ENCODE data around the gene MYOF.

Gene MYOF

DNA sequence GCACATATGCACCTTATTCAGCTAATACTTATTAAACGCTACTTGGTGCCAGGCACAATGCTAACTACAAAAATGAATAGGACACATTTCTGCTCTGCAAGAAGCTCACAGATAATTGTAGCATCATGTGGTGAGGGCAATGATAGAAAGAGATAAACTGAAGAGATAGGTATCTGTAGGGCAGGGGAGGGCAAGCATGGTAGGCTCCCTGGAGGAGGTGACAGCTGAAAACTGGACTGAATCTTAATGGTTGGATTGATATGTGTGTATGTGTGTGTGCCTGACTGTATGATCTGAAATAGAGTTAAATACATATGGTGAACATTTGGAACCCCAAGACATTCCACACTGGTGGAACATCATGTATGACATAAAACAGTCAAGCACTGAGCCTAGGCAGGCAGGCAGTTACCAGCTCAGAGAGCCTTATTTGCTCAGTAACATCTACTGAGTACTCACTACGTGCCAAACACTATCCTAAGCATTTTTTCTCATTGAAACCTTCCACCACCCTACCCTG lies 9.5 kb upstream of the MYOF start:
- in situ Hi-C loops (cut with HindIII; ENCODE audit: low pct_ligation_motif_present, low sequenced_read_pairs) = loop anchor here (25.0 kb wide), 1 partner anchor 129 kb away; no protein-coding TSS in a partner anchor
- no peak overlapping the region for H3K4me3 ChIP-seq (ENCODE audit: low read depth, low read length)
- H3K27ac ChIP-seq = no peak overlapping the region
- TF ChIP-seq, protein P1, sequence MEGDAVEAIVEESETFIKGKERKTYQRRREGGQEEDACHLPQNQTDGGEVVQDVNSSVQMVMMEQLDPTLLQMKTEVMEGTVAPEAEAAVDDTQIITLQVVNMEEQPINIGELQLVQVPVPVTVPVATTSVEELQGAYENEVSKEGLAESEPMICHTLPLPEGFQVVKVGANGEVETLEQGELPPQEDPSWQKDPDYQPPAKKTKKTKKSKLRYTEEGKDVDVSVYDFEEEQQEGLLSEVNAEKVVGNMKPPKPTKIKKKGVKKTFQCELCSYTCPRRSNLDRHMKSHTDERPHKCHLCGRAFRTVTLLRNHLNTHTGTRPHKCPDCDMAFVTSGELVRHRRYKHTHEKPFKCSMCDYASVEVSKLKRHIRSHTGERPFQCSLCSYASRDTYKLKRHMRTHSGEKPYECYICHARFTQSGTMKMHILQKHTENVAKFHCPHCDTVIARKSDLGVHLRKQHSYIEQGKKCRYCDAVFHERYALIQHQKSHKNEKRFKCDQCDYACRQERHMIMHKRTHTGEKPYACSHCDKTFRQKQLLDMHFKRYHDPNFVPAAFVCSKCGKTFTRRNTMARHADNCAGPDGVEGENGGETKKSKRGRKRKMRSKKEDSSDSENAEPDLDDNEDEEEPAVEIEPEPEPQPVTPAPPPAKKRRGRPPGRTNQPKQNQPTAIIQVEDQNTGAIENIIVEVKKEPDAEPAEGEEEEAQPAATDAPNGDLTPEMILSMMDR (IDR thresholded peaks at IDR 0.05; ENCODE audit: low read depth, low read length, missing control alignments) = no peak
- no peak for DNase-seq
- H3K36me3 ChIP-seq (replicated peaks) = no peaks in the 10 kb centered on the region
- no peaks in the 10 kb centered on the region for H3K27me3 ChIP-seq (replicated peaks)

DNA sequence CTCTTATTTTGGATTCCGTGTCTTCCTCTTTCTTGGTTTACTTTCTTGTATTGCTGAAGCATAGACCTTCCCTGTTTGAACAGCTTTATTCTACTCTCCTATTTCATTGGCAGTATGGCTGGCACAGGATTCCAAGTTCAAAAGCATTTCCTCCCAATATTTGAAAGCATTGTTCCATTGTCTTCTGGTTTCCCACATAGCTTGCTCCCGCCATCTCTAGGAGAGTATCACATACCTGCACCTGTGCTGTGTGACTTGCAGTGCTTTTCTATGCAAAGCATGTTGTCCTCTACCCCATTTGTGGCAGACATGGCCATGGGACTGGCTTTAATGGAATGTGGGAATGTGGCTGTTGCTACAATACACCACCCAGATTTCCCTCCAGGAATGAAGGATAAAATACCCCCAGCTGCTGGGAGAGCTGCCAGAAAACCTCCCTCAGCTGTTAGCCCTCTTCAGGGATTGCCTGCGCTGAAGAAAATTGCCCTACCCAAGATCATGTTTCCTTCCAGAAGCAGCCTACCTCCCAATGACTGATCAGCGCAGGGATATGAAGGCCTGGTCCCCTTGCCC lies 6.9 kb upstream of the MYOF start:
- no peak overlapping the region for H3K4me3 ChIP-seq (ENCODE audit: low read depth, low read length)
- in situ Hi-C loops (cut with HindIII; ENCODE audit: low pct_ligation_motif_present, low sequenced_read_pairs) = loop anchor here (25.0 kb wide), 1 partner anchor 127 kb away; no protein-coding TSS in a partner anchor
- no peak for DNase-seq

DNA sequence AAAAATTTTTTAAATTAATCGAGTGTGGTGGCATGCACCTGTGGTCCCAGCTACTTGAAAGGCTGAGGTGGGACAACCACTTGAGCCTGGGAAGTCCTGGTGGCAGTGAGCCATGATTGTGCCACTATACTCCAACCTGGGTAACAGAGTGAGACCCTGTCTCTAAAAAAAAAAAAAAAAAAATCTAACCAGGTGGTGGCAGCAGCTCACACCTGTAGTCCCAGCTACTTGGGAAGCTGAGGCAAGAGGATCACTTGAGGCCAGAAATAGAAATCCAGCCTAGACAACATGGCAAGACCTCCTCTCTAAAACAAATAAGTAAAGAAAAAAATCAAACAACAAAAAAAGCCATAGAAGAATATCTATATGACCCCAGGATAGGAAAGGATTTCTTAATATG lies 3.6 kb upstream of the MYOF start:
- in situ Hi-C loops (cut with HindIII; ENCODE audit: low pct_ligation_motif_present, low sequenced_read_pairs) = loop anchor here (25.0 kb wide), 1 partner anchor 123 kb away; no protein-coding TSS in a partner anchor
- no peaks in the 10 kb centered on the region for H3K27me3 ChIP-seq (replicated peaks)

More for the DNA sequence above, 6.9 kb upstream of the MYOF start:
- H3K27ac ChIP-seq = no peak overlapping the region
- H3K27me3 ChIP-seq (replicated peaks) = no peaks in the 10 kb centered on the region
- TF ChIP-seq, protein P1 (IDR thresholded peaks at IDR 0.05; ENCODE audit: low read depth, low read length, missing control alignments) = no peak
- H3K36me3 ChIP-seq (replicated peaks) = no peaks in the 10 kb centered on the region

DNA sequence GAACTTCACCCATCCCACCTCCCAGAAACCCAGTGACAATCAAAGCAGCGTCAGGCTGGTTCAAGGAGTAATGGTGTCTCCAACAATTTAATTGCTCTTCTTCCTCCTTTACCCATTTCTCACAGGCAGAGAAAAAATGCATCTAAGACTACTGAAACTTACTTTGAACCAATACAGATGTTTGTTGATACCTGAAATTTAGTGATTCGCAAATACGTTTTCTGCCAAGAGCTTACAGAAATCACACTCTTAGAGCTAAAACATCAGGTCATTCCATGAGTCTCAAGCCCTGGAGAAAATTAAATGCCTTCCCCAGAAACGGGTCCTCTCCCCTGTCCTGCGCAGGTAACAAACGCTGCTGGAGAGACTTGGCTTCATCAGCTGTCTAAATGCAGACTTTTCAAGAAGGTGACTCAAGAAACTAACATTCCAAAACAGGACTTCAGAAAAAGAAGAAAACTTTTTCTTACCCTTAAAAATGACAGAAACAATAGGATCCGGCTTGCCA lies 443 bp downstream of the MYOF start:
- Histone ChIP-seq H3K27me3 (replicated peaks) (no peaks in the 10 kb centered on the region), H3K27ac (peak overlapping the region; percentile 97)
- DNase-seq = no peak

More for the DNA sequence above, 3.6 kb upstream of the MYOF start:
- Histone ChIP-seq H3K27ac (no peak overlapping the region), H3K4me3 (ENCODE audit: low read depth, low read length) (no peak overlapping the region), H3K36me3 (replicated peaks) (no peaks in the 10 kb centered on the region)
- TF ChIP-seq, protein P1 (IDR thresholded peaks at IDR 0.05; ENCODE audit: low read depth, low read length, missing control alignments) = no peak
- no peak for DNase-seq

DNA sequence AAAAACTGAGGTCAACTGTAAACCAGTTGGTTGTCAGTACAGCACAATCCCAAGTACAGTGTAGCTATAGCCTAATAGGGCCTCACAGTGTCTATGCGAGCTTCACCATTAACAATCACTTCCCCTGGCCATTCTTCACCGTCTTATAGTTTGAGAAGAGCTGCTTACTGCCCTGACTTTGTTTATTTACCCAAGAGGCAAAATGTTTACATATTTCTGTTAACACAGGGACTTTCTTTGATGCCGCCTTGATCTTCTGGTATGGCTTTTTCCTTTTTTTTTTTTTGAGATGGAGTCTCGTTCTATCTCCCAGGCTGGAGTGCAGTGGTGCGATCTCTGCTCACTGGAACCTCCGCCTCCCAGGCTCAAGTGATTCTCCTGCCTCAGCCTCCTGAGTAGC lies 3.3 kb downstream of the MYOF start:
- no peak for DNase-seq
- TF ChIP-seq, protein P1 (IDR thresholded peaks at IDR 0.05; ENCODE audit: low read depth, low read length, missing control alignments) = no peak
- H3K27me3 ChIP-seq (replicated peaks) = no peaks in the 10 kb centered on the region
- H3K4me3 ChIP-seq (ENCODE audit: low read depth, low read length) = peak overlapping the region; percentile 72
- peak overlapping the region; percentile 19 for H3K27ac ChIP-seq
- peaks cover 24% of the 10 kb centered on the region for H3K36me3 ChIP-seq (replicated peaks)
- in situ Hi-C loops (cut with HindIII; ENCODE audit: low pct_ligation_motif_present, low sequenced_read_pairs) = loop anchor here (25.0 kb wide), 1 partner anchor 117 kb away; no protein-coding TSS in a partner anchor

More for the DNA sequence above, 443 bp downstream of the MYOF start:
- Histone ChIP-seq H3K4me3 (ENCODE audit: low read depth, low read length) (peak overlapping the region; percentile 72), H3K36me3 (replicated peaks) (peaks cover 13% of the 10 kb centered on the region)
- in situ Hi-C loops (cut with HindIII; ENCODE audit: low pct_ligation_motif_present, low sequenced_read_pairs) = loop anchor here (25.0 kb wide), 1 partner anchor 119 kb away; no protein-coding TSS in a partner anchor
- TF ChIP-seq, protein P1 (IDR thresholded peaks at IDR 0.05; ENCODE audit: low read depth, low read length, missing control alignments) = no peak

Measured in brain microvascular endothelial cell (primary cell).